Activated naive CD4-positive, alpha-beta T cell treated with anti-CD3 and anti-CD28 coated beads for 36 hours (primary cell): ENCODE measurements around the gene COQ8A. TPM values are rescaled to one million over a fixed set of nuclear protein-coding genes. Genes with fewer than 3 reads are reported as not detected.
"Not testable (repeated sequence)": the region's sequence is repeated elsewhere in the genome, so short reads cannot be mapped to it uniquely, and the experiment has no call there.

Experiments used
- CTCF ChIA-PET: fragments of 350-600 bp; sonication (Branson Sonifier 250); formaldehyde crosslinking; loops from one replicate; lab custom pipeline; 2021; ENCODE audit warnings: antibody characterized with exemption; lab: Charles Lee
- DNase-seq: peaks from one replicate; pipeline ENCODE4 v3.0.0-alpha.2; 2020
- H3K27ac Mint-ChIP-seq: one replicate; pipeline ENCODE4 v1.8.0; 2021; ENCODE audit warnings: mild to moderate bottlenecking, mixed read lengths
- H3K27me3 Mint-ChIP-seq: one replicate; pipeline ENCODE4 v1.8.0; 2021; ENCODE audit warnings: low read depth, mixed read lengths
- H3K36me3 Mint-ChIP-seq: one replicate; pipeline ENCODE4 v1.8.0; 2021; ENCODE audit warnings: low read depth, mixed read lengths
- H3K4me1 Mint-ChIP-seq: one replicate; pipeline ENCODE4 v1.8.0; 2021; ENCODE audit warnings: low read depth, mixed read lengths
- H3K4me3 Mint-ChIP-seq: one replicate; pipeline ENCODE4 v1.8.0; 2021; ENCODE audit warnings: mild to moderate bottlenecking, moderate library complexity, mixed read lengths
- H3K9me3 Mint-ChIP-seq: one replicate; pipeline ENCODE4 v1.8.0; 2021; ENCODE audit warnings: mixed read lengths
- intact Hi-C: fragments of 100-400 bp; cut with micrococcal nuclease; formaldehyde crosslinking; loops from one replicate; pipeline ENCODE4 v1.15.1; 2023
- total RNA-seq, 2 experiments: library from RNA; stranded (reverse); gene quantifications; one replicate each; pipeline ENCODE4 v1.2.3, GENCODE V29; 2021

The COQ8A gene
- total RNA-seq, 2 experiments from 2014 or later: 24.8 to 26.5 TPM

GRCh38 chr1:226946841-226947240 lies 6.7 kb downstream of the COQ8A start:
- no peaks in the 10 kb centered on the region for H3K9me3 Mint-ChIP-seq
- CTCF ChIA-PET: interaction anchor here (1.6 kb wide), 1 partner anchor 34 kb away, joined by 3 read pairs; no protein-coding TSS in a partner anchor
- peaks cover 31% of the 10 kb centered on the region for H3K4me1 Mint-ChIP-seq
- H3K4me3 Mint-ChIP-seq: no peak overlapping the region
- intact Hi-C loops: no loop called here
- H3K27ac Mint-ChIP-seq: no peak overlapping the region
- no peaks in the 10 kb centered on the region for H3K27me3 Mint-ChIP-seq
- no peak for DNase-seq
- H3K36me3 Mint-ChIP-seq: no peaks in the 10 kb centered on the region

GRCh38 chr1:226948051-226948450 lies 8.0 kb downstream of the COQ8A start:
- H3K36me3 Mint-ChIP-seq: no peaks in the 10 kb centered on the region
- intact Hi-C loops: no loop called here
- H3K27me3 Mint-ChIP-seq: no peaks in the 10 kb centered on the region
- no peak for DNase-seq
- no peak overlapping the region for H3K4me3 Mint-ChIP-seq
- no peak overlapping the region for H3K27ac Mint-ChIP-seq
- H3K4me1 Mint-ChIP-seq: peaks cover 20% of the 10 kb centered on the region
- CTCF ChIA-PET: interaction anchor here (1.6 kb wide), 1 partner anchor 35 kb away, joined by 3 read pairs; no protein-coding TSS in a partner anchor
- H3K9me3 Mint-ChIP-seq: no peaks in the 10 kb centered on the region

- CTCF ChIA-PET: no interaction called here
- DNase-seq: no peak
- H3K4me3 Mint-ChIP-seq: no peak overlapping the region
- no peaks in the 10 kb centered on the region for H3K36me3 Mint-ChIP-seq
- intact Hi-C loops: no loop called here
- H3K9me3 Mint-ChIP-seq: no peaks in the 10 kb centered on the region
- no peak overlapping the region for H3K27ac Mint-ChIP-seq
- no peaks in the 10 kb centered on the region for H3K27me3 Mint-ChIP-seq
- H3K4me1 Mint-ChIP-seq: peaks cover 19% of the 10 kb centered on the region
Measured at GRCh38 chr1:226948480-226948879, 8.4 kb downstream of the COQ8A start.

GRCh38 chr1:226948996-226949395 lies 8.9 kb downstream of the COQ8A start:
- intact Hi-C loops: no loop called here
- Mint-ChIP-seq H3K27me3 (no peaks in the 10 kb centered on the region), H3K36me3 (no peaks in the 10 kb centered on the region), H3K27ac (no peak overlapping the region), H3K4me3 (no peak overlapping the region), H3K9me3 (no peaks in the 10 kb centered on the region), H3K4me1 (peaks cover 15% of the 10 kb centered on the region)
- CTCF ChIA-PET: interaction anchor here (1.4 kb wide), 1 partner anchor 36 kb away, joined by 3 read pairs; no protein-coding TSS in a partner anchor
- no peak for DNase-seq

GRCh38 chr1:226949401-226949800 lies 9.3 kb downstream of the COQ8A start:
- no peaks in the 10 kb centered on the region for H3K9me3 Mint-ChIP-seq
- H3K4me1 Mint-ChIP-seq: peaks cover 11% of the 10 kb centered on the region
- intact Hi-C loops: no loop called here
- H3K27me3 Mint-ChIP-seq: no peaks in the 10 kb centered on the region
- CTCF ChIA-PET: interaction anchor here (1.4 kb wide), 1 partner anchor 37 kb away, joined by 3 read pairs; no protein-coding TSS in a partner anchor
- DNase-seq: no peak
- H3K27ac Mint-ChIP-seq: no peak overlapping the region
- no peaks in the 10 kb centered on the region for H3K36me3 Mint-ChIP-seq
- H3K4me3 Mint-ChIP-seq: no peak overlapping the region

GRCh38 chr1:226950316-226950715 lies 10.2 kb downstream of the COQ8A start:
- no peak overlapping the region for H3K27ac Mint-ChIP-seq
- peaks cover 12% of the 10 kb centered on the region for H3K4me1 Mint-ChIP-seq
- intact Hi-C loops: no loop called here
- H3K27me3 Mint-ChIP-seq: no peaks in the 10 kb centered on the region
- CTCF ChIA-PET: interaction anchor here (1.4 kb wide), 1 partner anchor 38 kb away, joined by 3 read pairs; no protein-coding TSS in a partner anchor
- DNase-seq: no peak
- no peak overlapping the region for H3K4me3 Mint-ChIP-seq
- peaks cover 2% of the 10 kb centered on the region for H3K36me3 Mint-ChIP-seq
- no peaks in the 10 kb centered on the region for H3K9me3 Mint-ChIP-seq

GRCh38 chr1:226950871-226951270 lies 10.8 kb downstream of the COQ8A start:
- Mint-ChIP-seq H3K4me1 (peaks cover 12% of the 10 kb centered on the region), H3K4me3 (no peak overlapping the region), H3K27ac (no peak overlapping the region), H3K36me3 (peaks cover 2% of the 10 kb centered on the region), H3K9me3 (no peaks in the 10 kb centered on the region), H3K27me3 (no peaks in the 10 kb centered on the region)
- CTCF ChIA-PET: no interaction called here
- intact Hi-C loops: no loop called here
- no peak for DNase-seq

GRCh38 chr1:226951286-226952117 lies 11.4 kb downstream of the COQ8A start:
- Mint-ChIP-seq H3K9me3 (no peaks in the 10 kb centered on the region), H3K27me3 (no peaks in the 10 kb centered on the region), H3K27ac (no peak overlapping the region), H3K36me3 (peaks cover 2% of the 10 kb centered on the region), H3K4me1 (peaks cover 6% of the 10 kb centered on the region), H3K4me3 (no peak overlapping the region)
- intact Hi-C loops: no loop called here
- CTCF ChIA-PET: no interaction called here
- DNase-seq: no peak

GRCh38 chr1:226952118-226952441 lies 12.0 kb downstream of the COQ8A start:
- no peak overlapping the region for H3K4me3 Mint-ChIP-seq
- DNase-seq: no peak
- intact Hi-C loops: no loop called here
- no peaks in the 10 kb centered on the region for H3K9me3 Mint-ChIP-seq
- peaks cover 2% of the 10 kb centered on the region for H3K36me3 Mint-ChIP-seq
- peaks cover 6% of the 10 kb centered on the region for H3K4me1 Mint-ChIP-seq
- CTCF ChIA-PET: no interaction called here
- H3K27me3 Mint-ChIP-seq: no peaks in the 10 kb centered on the region
- H3K27ac Mint-ChIP-seq: no peak overlapping the region

GRCh38 chr1:226953175-226953800 lies 13.2 kb downstream of the COQ8A start:
- no peak overlapping the region for H3K4me3 Mint-ChIP-seq
- no peak overlapping the region for H3K27ac Mint-ChIP-seq
- DNase-seq: no peak
- intact Hi-C loops: no loop called here
- peaks cover 2% of the 10 kb centered on the region for H3K36me3 Mint-ChIP-seq
- CTCF ChIA-PET: no interaction called here
- H3K9me3 Mint-ChIP-seq: no peaks in the 10 kb centered on the region
- peaks cover 11% of the 10 kb centered on the region for H3K4me1 Mint-ChIP-seq
- H3K27me3 Mint-ChIP-seq: no peaks in the 10 kb centered on the region

- CTCF ChIA-PET: no interaction called here
- Mint-ChIP-seq H3K4me1 (peaks cover 19% of the 10 kb centered on the region), H3K4me3 (no peak overlapping the region), H3K27ac (no peak overlapping the region), H3K9me3 (no peaks in the 10 kb centered on the region), H3K27me3 (no peaks in the 10 kb centered on the region), H3K36me3 (peaks cover 2% of the 10 kb centered on the region)
- DNase-seq: no peak
- intact Hi-C loops: no loop called here
Measured at GRCh38 chr1:226954337-226954736, 14.2 kb downstream of the COQ8A start.

- H3K4me1 Mint-ChIP-seq: peaks cover 19% of the 10 kb centered on the region
- CTCF ChIA-PET: no interaction called here
- H3K27ac Mint-ChIP-seq: no peak overlapping the region
Measured at GRCh38 chr1:226954777-226955176, 14.7 kb downstream of the COQ8A start.

GRCh38 chr1:226955857-226956256 lies 15.8 kb downstream of the COQ8A start:
- intact Hi-C loops, CTCF ChIA-PET, H3K27ac Mint-ChIP-seq, H3K9me3 Mint-ChIP-seq, H3K4me3 Mint-ChIP-seq, H3K36me3 Mint-ChIP-seq, DNase-seq, H3K27me3 Mint-ChIP-seq: not testable (repeated sequence)
- H3K4me1 Mint-ChIP-seq: peaks cover 19% of the 10 kb centered on the region

More at GRCh38 chr1:226954777-226955176, 14.7 kb downstream of the COQ8A start:
- peaks cover 2% of the 10 kb centered on the region for H3K36me3 Mint-ChIP-seq
- intact Hi-C loops: no loop called here
- DNase-seq: no peak
- no peaks in the 10 kb centered on the region for H3K9me3 Mint-ChIP-seq
- H3K27me3 Mint-ChIP-seq: no peaks in the 10 kb centered on the region
- no peak overlapping the region for H3K4me3 Mint-ChIP-seq
